GM21515 (cell line): Measurements from ENCODE around the gene TSPEAR.
"Not testable (repeated sequence)": the region's sequence is repeated elsewhere in the genome, so short reads cannot be mapped to it uniquely, and the experiment has no call there.

Experiments
- ATAC-seq: cut with Tn5 transposase; IDR thresholded peaks from one replicate; pipeline ENCODE4 v1.9.1; 2021; ENCODE audit not compliant: unreplicated experiment

The TSPEAR gene

GRCh38 chr21:44636209-44637017 is 75.0 kb downstream of the TSPEAR start:
- ATAC-seq = no peak

DNA sequence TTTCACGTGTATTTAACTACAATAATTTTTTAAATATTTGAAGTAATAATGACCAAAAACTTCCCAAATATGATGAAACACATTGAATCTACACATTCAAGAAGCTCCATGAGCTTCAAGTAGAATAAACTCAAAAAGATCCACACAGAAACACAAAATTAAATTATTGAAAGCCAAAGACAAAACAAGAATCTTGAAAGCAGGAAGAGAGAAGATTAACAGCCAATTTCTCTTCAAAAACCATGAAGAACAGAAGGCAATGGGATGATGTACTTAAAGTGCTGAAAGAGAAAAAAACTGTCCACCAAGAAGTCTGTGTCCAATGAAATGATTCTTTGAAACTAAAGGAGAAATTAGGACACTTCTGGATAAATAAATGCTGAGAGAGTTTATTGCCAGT is 79.3 kb downstream of the TSPEAR start:
- no peak for ATAC-seq

- ATAC-seq = no peak
These were observed 80.9 kb downstream of the TSPEAR start for GRCh38 chr21:44630440-44630839.

GRCh38 chr21:44628707-44629391 is 82.5 kb downstream of the TSPEAR start:
- ATAC-seq = no peak

GRCh38 chr21:44627831-44628233 is 83.5 kb downstream of the TSPEAR start:
- not testable (repeated sequence) for ATAC-seq

- ATAC-seq = not testable (repeated sequence)
These were observed 84.1 kb downstream of the TSPEAR start for GRCh38 chr21:44627181-44627822.

DNA sequence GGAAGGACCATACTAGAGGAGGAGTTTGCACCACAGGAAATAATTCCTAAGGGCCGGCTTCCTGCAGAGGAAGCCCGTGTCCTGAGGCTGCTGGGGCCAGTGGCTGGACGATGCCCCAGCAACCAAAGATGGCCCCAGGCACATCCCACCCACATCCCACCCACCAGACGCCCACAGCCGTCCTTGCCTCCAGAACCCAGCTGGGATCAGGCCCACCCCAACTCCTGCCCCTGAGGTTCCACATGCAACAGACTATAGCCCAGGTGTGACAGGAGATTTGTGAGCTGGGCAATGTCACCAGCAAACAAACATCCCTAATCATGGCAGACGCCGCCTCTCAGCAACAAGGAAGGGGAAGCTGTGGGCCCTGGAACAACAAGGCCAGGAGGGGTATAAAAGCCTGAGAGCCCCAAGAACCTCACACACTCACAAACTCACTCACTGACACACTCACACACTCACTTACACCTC is 84.7 kb downstream of the TSPEAR start, which contains the start of gene KRTAP10-9:
Gene KRTAP10-9, plus strand, starts transcription at position 421 of the 471 bp plus-strand sequence. CDS start 79 bp downstream, outside the sequence.
- ATAC-seq = no peak

DNA sequence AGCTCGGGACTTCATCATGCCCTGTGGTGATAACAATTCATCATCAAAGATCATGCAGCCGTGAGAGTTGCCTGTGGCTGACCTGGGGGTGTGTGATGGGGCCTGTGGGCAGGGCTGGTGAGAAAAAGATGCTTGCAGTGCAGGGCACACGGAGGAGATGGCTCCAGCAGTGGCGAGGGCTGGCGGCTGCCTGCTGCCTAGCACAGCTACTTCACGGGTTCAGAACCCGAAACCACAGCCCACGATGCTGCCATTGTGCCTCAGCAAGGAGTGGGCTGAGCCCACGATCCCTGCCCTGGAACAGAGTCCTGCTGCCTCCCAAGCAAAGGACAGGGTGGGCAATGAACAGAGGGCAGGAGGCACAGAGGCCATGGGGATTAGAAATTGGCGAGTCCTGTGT is 85.1 kb downstream of the TSPEAR start:
- no peak for ATAC-seq

GRCh38 chr21:44625756-44626155 is 85.6 kb downstream of the TSPEAR start:
- ATAC-seq = no peak

DNA sequence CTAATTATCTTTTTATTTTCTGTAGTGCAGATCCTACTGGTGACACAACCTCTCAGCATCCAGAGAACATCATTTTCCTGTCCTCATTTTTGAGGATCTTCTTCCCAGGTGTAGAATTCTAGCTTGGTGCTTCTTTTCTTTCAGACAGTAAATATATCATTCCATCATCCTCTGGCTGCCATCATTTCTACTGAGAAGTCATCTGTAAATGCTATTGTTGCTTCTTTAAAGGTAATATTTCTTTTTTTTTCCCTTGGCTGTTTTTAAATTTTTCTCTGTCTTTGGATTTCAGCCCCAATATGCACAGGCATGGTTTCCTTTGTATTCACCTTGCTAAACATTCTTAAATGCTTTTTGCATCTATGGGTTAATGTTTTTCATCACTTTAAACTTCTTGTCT is 87.8 kb downstream of the TSPEAR start:
- ATAC-seq = no peak

- no peak for ATAC-seq
These were observed 91.5 kb downstream of the TSPEAR start for GRCh38 chr21:44619886-44620285.

DNA sequence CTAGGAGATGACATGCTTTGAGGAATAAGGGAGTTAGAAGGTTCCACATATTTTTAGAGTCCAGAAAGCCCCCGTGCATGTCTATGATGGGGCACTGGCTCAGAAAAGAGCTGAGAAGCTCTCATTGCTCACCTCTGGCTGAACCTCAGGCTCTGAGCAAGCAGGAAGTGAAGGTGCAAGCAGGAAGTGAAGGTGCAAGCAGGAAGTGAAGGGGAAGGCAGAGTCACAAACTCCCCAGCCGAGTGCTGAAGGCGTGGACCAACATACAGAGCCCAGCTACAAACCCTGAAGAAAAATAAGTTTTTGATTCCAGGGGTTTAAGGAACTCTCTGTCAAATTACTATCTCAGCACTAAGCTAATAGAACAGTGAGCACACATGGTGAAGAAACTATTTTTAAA is 92.5 kb downstream of the TSPEAR start:
- no peak for ATAC-seq

DNA sequence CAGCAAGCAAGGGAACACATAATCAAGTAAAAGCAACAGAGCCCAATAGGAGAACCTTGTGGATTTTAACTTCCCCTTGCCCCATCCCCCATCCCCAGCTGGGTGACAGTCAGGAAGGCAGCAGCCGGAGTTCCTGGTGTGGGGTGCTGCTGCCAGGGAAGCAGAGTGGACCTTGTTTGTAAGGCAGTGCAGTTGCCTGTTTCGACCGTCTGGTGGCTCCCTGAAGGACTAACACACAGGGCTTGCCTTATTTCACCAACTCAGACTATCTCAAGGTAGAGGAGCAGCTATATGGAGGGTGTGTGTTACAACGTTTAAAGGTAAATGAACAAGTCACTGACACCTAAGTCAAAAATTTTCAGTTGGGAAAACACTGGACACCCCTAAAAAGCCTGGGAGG is 92.9 kb downstream of the TSPEAR start:
- no peak for ATAC-seq

DNA sequence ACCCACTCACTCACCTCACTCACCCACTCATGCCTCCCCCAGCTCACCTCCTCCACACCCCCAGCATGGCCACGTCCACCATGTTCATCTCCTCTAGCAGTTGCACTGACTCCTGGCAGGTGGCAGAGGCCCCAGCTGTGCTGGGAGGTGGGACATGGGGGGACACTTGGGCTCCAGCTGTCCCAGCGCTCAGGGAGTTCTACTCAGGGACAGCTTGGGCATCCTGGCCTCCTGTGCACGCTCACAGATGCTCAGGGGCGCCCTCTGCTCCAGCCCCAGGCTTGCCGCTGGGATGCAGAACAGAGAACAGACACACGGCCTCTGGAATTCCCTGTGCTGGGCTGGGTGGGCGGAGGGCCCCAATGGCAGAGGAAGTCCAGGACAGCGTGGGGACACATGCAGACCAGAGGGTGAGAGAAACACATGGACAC is 94.3 kb downstream of the TSPEAR start:
- ATAC-seq = no peak

DNA sequence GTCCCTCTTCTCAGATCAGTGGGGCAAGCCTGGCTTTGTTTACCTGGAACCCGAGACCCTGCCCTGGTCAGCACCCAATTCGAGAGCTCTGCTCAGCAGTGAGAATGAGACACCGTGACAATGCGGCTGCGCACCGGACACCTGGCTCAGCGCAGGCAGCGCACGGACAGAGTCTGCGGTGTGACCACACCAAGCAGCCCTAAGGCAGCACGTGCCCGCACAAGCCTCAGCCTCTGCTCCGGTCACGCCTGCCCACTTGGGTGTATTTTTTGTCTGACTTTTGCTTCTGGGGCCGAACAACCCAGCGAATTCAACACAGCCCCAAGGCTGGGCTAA is 94.8 kb downstream of the TSPEAR start:
- ATAC-seq = no peak

- no peak for ATAC-seq
These were observed 95.3 kb downstream of the TSPEAR start for GRCh38 chr21:44615911-44616590.

- no peak for ATAC-seq
These were observed 95.9 kb downstream of the TSPEAR start for GRCh38 chr21:44615466-44615865.

DNA sequence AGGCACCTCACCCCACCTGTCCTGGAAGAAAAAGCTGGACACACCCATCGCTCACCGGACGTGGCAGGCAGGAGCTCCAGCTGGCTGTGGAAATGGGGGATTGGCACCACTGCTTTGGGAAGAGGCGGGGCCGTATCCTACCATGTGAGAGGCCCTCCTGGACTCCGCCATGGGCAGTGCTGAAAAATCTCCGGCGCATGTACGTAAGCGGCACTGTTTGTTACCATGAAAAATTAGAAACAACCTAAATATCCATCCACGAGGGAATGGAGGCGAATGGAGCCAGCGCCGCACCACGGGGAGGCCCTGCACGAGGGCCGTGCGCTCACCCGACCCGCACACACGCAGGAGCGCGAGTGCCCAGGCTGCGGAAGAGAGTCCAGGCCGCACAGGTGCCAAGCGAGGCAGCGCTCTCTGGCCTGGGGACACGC is 96.4 kb downstream of the TSPEAR start:
- ATAC-seq = no peak

GRCh38 chr21:44614161-44614631 is 97.2 kb downstream of the TSPEAR start:
- ATAC-seq = no peak

DNA sequence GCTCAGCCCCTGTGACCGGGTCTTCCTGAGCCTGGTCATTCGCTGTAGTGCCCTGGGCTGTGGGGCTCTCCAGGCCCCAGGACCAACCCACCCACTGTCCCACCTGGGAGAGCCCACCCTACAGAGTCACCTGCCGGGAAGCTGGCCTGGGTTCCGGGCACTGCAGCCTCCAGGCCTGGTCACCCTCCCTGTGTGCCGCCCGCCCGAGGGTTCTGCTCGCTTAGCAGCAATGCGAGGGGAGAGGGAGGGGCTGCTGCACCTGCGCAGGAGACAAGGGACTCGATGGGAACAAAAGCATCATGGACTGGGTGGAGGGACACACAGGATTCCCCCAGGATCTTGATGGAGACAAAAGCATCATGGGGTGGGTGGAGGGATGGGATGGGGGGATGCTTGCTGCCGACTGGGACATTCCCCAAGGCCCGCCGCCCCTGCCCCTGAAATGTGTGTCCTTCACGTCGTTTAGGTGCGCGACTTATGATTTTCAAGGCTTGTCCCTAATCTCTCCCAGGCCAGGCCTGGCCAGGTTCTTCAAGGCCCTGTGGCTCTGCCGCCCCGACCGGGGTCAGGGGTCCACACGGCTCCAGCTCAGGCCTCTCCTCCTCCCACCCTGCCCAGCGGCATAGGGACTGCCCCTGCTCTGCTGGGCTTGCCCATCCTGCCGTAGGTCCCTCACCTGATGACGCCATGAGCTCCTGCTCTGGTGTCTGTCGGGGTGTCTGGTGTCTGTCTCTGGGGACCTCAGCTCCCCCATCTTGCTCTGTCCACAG is 97.8 kb downstream of the TSPEAR start:
- ATAC-seq = no peak
